GM10847 (cell line): ENCODE data around the gene RAPGEF2.

ENCODE experiments used
- POLR2A ChIP-seq: IDR thresholded peaks from 2 replicates; pipeline ENCODE4 v1.6.1; 2011; ENCODE audit not compliant: insufficient read length; ENCODE audit errors: extremely low read depth

Gene RAPGEF2

DNA sequence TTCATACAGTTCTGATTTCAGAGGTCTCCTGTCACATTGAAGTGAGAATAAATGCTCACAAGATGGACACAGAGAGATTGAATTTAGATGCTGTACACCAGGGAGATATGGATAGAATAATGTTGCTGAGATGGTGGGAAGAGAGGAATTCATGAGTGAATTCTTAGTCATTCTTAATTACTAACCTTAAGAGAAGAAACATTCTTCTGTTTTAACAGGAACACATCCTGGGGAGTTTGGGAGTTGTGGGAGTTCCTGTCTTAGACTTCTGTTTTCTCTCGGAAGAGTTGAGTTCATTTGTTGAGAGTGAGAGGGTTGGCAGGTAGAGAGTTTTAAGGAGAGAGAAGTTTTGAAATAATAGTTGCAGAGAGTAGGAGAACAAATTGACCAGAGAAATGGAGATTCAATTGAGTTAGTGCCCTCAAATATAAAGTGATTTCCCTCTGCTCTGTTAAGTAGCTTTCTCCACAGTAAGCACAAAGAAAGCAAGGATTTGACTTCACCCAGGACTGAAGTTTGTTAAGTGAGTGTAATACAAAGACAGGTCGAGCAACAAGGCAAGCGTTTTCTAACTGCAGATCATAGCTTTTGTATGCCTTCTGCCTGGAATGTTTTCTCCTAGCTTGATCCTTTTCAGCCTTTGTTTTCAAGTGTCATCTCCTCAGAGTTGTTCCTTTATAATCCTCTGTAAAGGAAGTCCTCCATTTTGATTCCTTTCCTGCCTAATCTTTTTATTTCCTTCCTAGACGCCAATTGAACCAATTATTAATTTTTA, 205.9 kb downstream of the RAPGEF2 start:
- no peak for TF ChIP-seq POLR2A

GRCh38 chr4:159312236-159312635, 209.4 kb downstream of the RAPGEF2 start:
- no peak for TF ChIP-seq POLR2A

DNA sequence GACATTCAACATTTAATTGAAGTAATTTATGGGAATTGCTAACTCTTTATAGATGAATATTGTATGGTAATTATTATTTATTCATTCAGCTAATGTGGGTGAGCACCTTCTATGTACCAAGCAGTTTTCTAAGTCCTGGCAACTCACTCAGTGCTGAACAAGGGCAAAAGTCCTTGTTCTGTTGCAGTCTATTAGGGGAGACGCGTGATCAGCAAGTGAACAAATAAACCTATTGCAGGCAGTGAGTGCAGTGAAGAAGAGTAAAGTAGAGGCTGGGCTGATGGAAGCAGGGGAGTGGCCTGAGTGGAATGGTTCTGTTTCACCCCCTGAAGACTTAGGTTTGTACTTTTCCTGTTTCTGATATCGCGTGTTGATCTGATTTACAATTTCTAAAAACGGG, 214.3 kb downstream of the RAPGEF2 start:
- TF ChIP-seq POLR2A: no peak

GRCh38 chr4:159319027-159319426, 216.1 kb downstream of the RAPGEF2 start:
- TF ChIP-seq POLR2A: no peak

GRCh38 chr4:159326480-159326879, 223.6 kb downstream of the RAPGEF2 start:
- TF ChIP-seq POLR2A: no peak

DNA sequence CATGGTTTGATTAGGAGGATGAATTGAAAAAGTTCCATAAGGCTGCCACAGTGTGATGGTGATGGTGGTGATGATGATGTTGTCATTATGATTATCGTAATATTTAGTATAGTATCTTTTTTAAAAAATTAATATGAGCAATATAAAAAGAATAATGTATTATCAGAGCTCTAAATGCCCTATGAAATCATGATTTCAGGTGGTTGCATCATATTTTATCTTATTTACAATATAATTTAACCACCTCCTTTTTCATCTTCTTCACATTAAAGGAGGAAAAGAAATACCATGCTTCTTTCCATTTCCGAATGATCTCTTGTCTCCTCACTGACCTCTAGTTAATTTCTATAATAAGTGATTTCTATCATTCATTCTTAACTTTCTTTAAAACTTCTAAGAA, 225.9 kb downstream of the RAPGEF2 start:
- TF ChIP-seq POLR2A: no peak

GRCh38 chr4:159334461-159334860, 231.6 kb downstream of the RAPGEF2 start:
- no peak for TF ChIP-seq POLR2A

- no peak for TF ChIP-seq POLR2A
Measured at GRCh38 chr4:159337041-159337440, 234.2 kb downstream of the RAPGEF2 start.

DNA sequence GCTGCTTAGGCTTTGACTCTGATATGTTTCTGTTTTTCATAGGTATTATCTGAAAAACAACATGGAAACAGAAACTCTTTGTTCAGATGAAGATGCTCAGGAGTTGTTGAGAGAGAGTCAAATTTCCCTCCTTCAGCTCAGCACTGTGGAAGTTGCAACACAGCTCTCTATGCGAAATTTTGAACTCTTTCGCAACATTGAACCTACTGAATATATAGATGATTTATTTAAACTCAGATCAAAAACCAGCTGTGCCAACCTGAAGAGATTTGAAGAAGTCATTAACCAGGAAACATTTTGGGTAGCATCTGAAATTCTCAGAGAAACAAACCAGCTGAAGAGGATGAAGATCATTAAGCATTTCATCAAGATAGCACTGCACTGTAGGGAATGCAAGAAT, 238.6 kb downstream of the RAPGEF2 start:
- no peak for TF ChIP-seq POLR2A

GRCh38 chr4:159342374-159342773, 239.5 kb downstream of the RAPGEF2 start:
- no peak for TF ChIP-seq POLR2A

- no peak for TF ChIP-seq POLR2A
Measured at GRCh38 chr4:159343116-159343515, 240.2 kb downstream of the RAPGEF2 start.

DNA sequence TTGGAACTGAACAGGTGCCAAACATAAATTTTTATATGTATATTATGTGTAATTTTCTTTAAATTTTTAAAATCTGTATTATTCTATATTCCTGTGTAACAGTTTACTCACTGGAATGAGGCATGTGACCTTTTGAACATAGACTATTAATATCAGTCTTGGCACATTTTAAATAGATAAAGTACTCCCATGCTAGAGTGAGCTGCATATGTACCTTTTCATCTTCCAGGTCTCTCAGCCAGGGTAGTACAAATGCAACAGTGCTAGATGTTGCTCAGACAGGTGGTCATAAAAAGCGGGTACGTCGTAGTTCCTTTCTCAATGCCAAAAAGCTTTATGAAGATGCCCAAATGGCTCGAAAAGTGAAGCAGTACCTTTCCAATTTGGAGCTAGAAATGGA, 242.0 kb downstream of the RAPGEF2 start:
- no peak for TF ChIP-seq POLR2A

DNA sequence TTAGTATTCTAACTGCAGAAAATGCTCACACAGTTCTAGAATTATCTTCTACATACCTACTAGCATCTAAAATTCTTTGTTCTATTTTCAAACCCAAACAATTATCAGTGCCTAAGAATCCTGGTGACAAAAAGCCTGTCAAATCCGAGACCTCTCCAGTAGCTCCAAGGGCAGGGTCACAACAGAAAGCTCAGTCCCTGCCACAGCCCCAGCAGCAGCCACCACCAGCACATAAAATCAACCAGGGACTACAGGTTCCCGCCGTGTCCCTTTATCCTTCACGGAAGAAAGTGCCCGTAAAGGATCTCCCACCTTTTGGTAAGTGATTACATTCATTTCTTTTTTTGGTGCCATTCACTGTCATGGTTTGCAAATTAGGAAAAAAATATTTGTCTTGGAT, 243.8 kb downstream of the RAPGEF2 start:
- no peak for TF ChIP-seq POLR2A

- TF ChIP-seq POLR2A: no peak
Measured at GRCh38 chr4:159347813-159348212, 244.9 kb downstream of the RAPGEF2 start.

DNA sequence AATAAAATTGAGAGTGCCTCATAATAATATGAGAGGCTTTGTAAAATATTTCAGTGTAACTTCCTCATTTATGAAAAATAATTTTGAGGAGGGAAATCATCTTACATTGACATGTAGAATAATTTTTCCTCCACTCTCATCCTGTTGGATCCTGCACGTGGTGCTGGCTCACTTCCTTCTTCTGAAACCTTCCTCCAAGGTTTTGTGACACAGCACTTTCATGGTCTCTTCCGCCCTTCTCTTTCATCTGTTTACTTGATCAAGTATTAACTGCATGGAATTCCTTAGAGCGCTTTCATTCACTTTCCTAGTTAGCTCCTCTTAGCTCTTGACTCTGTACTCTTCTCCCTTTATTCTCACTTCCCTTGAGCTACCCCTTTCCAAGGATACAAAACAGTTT, 246.5 kb downstream of the RAPGEF2 start:
- no peak for TF ChIP-seq POLR2A

DNA sequence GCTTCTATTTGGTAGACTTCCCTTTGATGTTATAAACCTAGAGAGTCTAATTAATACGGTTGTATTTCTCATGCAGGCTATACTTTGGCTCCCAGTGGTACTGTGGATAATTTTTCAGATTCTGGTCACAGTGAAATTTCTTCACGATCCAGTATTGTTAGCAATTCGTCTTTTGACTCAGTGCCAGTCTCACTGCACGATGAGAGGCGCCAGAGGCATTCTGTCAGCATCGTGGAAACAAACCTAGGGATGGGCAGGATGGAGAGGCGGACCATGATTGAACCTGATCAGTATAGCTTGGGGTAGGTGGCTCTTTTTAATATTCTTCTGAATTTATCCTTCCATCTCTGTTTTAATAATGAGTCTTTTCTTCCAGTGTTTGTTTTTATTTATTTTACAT, 249.7 kb downstream of the RAPGEF2 start:
- no peak for TF ChIP-seq POLR2A

DNA sequence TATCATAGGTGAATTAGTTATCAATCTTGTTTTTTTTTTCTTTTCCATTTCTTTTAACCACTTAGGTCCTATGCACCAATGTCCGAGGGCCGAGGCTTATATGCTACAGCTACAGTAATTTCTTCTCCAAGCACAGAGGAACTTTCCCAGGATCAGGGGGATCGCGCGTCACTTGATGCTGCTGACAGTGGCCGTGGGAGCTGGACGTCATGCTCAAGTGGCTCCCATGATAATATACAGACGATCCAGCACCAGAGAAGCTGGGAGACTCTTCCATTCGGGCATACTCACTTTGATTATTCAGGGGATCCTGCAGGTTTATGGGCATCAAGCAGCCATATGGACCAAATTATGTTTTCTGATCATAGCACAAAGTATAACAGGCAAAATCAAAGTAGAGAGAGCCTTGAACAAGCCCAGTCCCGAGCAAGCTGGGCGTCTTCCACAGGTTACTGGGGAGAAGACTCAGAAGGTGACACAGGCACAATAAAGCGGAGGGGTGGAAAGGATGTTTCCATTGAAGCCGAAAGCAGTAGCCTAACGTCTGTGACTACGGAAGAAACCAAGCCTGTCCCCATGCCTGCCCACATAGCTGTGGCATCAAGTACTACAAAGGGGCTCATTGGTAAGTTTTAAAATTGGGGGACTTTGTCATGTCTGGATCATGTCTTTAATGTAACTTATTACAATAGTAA, 250.7 kb downstream of the RAPGEF2 start:
- TF ChIP-seq POLR2A: no peak

DNA sequence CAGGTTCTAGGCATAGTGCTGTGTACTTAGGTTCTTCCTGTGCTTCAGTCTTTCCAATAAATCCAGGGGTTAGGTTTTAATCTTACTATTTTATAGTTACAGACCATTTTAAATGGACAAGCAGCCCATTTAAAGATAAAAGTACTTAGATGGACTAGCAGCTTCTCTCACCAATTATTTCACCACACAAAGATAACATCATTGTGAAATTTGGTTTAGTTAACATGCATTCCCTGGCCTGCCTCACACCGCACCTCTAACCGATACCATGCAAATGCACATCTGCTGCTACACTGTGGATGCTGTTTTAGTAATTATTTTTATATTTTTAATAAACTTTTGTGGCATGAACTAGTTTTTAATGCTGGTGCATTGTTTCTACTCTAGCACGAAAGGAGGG, 252.6 kb downstream of the RAPGEF2 start:
- TF ChIP-seq POLR2A: no peak
